ENCODE results near the gene GALR1. TPM values are rescaled to one million over a fixed set of nuclear protein-coding genes. Genes with fewer than 3 reads are reported as not detected.

The GALR1 gene, protein sequence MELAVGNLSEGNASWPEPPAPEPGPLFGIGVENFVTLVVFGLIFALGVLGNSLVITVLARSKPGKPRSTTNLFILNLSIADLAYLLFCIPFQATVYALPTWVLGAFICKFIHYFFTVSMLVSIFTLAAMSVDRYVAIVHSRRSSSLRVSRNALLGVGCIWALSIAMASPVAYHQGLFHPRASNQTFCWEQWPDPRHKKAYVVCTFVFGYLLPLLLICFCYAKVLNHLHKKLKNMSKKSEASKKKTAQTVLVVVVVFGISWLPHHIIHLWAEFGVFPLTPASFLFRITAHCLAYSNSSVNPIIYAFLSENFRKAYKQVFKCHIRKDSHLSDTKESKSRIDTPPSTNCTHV
- total RNA-seq: 0.13 TPM

DNA sequence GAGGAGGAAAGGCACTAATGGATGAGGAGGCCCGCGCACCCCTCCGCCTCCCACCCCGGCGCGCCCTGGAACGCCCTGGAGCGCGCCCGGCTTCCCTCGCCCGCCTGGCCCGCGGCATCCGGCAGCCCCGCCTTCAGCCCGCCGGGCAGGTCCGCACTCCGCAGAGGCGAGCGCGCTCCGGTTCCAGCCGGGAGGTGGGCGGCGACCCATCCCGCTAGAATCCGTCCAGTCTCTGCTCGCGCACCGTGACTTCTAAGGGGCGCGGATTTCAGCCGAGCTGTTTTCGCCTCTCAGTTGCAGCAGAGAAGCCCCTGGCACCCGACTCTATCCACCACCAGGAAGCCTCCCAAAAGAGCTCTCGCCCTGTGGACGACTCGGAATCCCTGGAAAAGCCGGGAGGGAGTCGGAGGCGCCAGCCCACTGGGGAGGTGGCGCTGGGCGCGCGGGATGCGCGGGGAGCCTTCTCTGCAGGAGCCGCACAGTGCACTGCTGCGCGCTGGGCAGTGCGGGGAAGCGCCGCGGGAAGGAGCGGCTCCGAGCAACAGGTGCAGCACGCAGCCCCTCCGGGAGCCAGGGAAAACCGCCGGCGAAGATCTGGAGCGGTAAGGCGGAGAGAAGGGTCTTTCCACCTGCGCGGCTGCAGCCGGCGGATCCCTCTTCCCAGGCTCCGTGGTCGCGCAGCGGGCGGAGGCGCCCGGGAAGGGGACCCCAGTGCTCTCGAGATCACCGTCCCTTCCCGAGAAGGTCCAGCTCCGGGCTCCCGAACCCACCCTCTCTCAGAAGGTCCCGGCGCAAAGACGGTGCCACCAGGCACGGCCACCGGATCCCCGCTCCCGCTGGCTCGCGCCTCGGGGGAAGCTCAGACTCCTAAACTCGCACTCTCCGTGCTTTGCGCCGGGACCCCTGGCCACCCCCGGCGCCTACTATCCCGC, at the start of gene GALR1:
TSS of gene GALR1 (plus strand) at position 280 of the 932 bp plus-strand sequence. CDS start 701 bp downstream, outside the sequence.
- intact Hi-C loops (cut with DNase I): no loop called here
- no peak for DNase-seq (ENCODE audit: low spot score)
- no peak for ATAC-seq

DNA sequence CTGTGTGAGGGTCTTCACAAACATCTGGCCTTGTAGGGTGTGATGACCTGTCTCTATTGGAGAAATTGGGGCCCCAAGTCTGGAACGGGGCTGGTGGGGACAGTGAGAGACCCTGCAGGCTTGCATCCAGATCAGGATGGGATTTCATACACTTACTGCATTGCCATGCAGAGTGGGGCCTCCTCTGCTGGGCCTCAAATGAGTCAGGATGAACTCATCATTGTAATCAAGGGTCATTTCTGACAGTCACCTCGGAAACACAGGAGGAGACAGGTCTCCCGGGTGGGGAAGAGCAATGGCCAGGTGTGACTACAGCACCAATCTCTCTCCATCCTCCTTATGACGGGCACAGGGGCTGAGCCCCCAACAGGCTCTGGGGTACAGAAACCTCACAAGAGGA, 48.1 kb upstream of the GALR1 start:
- intact Hi-C loops (cut with DNase I): loop anchor here (10.0 kb wide), 1 partner anchor 107 kb away; no protein-coding TSS in a partner anchor

DNA sequence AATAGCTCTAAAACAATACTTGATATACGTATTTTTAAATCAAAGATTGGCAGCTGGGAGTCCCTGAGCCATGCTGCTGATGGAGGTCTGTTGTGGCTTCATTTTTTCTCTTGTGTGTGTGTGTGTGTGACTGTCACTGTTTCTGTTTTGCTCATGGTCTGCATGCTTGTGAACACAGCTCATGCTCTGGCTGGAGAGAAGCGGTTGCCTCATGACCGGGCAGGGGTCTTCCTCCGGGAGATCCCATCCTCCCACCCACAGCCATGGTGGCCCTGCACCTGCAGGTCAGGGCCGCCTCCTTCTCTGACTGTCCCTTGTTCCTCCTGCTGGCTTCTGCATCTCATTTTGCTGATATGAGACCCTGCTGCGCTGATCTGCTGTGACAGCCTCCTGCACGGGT, 47.3 kb upstream of the GALR1 start:
- intact Hi-C loops (cut with DNase I): loop anchor here (10.0 kb wide), 1 partner anchor 108 kb away; no protein-coding TSS in a partner anchor
- ATAC-seq: no peak
- no peak for DNase-seq (ENCODE audit: low spot score)

More for the DNA sequence above, 48.1 kb upstream of the GALR1 start:
- DNase-seq (ENCODE audit: low spot score): no peak
- ATAC-seq: no peak

DNA sequence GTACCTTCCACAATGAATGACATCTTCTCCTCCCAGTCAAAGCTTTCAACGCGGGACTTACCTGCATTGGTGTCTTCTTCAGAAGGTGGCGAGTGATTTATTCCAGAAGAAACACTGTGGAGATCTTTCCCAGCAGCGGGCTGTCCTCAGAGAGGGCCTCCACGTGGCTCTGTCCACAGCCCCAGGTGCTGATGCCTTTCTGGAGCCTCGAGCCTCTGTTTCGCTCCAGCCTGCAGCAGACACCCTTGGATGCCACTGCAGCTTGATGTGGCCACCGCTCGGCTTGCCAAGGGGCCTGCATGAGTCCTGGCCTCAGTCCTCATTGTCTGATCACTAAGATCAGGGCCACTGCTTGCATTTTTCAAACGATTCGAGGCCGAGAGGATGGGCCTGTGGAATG, 46.6 kb upstream of the GALR1 start:
- intact Hi-C loops (cut with DNase I): loop anchor here (10.0 kb wide), 1 partner anchor 108 kb away; no protein-coding TSS in a partner anchor

DNA sequence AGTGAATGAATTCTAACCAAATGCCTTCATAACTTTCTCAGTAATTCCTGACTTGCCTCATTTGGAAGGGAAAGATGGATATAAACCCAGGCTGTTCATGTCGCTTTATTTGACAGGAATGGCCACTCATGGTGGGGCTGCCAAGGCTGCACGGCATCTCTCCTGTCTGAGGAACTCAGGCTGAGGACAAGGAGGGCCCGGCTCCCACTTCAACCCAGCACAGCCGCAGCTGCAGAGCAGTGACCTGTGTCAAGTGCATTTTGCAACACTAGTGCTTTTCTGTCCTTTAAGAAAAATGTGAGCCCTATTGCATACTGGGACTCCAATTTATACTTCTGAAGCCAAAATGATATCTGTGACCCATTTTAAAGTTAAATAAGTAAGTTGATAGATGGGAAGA, 45.8 kb upstream of the GALR1 start:
- intact Hi-C loops (cut with DNase I): loop anchor here (10.0 kb wide), 1 partner anchor 109 kb away; no protein-coding TSS in a partner anchor
- DNase-seq (ENCODE audit: low spot score) (no peak), ATAC-seq (no peak)

More for the DNA sequence above, 46.6 kb upstream of the GALR1 start:
- ATAC-seq: no peak
- no peak for DNase-seq (ENCODE audit: low spot score)

DNA sequence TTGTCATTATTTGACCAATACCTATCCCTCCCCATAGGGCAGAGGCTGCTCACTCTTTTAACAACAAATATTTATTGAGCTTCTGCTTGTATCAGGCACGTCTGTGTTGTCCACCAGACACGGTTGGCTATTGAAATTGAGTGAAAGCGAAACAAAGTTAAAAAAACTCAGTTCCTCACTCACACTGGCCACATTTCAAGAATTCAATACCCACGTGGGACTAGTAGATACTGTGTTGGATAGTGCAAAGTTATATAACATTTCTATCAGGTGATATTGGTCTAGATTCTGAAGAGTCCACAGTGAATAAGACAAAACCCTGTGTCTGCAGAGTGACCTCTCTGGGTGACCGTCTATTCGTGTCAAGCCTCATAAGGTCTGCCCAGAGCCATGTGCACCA, 43.9 kb upstream of the GALR1 start:
- no peak for DNase-seq (ENCODE audit: low spot score)
- intact Hi-C loops (cut with DNase I): loop anchor here (10.0 kb wide), 1 partner anchor 111 kb away; no protein-coding TSS in a partner anchor
- ATAC-seq: no peak

DNA sequence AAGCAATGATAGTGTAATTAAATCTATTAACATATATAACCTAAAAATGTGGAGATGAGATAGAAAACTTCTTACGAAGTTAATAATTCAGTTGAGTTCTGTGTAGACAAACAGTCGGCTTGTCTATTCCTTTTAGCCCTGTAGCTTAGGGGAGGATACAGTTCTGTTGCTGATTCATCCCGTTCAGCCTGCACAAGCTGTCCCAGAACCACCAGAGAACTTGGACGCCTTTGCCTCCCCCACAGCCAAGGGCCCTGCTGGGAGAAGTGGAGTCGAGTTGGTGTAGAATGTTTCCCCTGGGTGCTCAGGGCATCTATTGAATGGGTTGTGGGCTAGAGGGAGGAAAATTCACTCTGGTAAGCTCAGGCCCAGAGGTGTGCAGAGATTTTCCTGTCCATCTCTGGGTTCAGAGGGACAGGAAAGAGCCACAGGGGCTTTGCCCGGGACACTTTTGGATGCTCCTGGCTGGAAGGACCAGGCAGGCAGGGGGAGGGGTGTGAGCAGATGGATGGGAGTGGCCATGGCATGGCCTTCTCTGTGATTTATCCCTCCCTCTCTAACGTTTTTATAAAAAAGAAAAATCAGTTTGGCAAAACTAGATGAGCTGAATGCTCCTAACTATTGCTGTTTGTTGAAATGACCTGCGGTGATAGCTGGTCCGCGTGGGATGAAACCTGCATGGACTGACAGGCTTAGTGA, 42.8 kb upstream of the GALR1 start:
- ATAC-seq: peak; percentile 80
- DNase-seq (ENCODE audit: low spot score): no peak
- intact Hi-C loops (cut with DNase I): loop anchor here (10.0 kb wide), 1 partner anchor 112 kb away; no protein-coding TSS in a partner anchor

DNA sequence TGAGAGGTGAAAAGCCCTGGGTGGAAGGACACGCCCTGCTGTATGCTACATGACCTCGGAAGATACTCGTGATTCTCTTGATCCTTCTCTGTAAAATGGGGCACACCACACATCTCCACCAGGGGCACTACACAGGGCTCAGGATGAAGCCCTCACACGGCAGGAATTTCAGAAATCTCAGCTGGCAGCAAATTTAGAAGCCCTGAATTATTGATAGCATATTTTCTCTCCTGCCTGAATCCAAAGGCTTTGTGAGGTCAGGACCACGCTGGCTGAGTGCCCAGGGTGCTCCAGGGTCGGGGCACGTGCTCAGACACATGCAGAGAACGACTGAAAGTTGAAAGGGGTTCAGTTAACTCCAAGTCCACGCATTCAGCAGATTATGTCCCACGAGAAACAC, 42.1 kb upstream of the GALR1 start:
- DNase-seq (ENCODE audit: low spot score) (peak; percentile 83), ATAC-seq (peak; percentile 86)
- intact Hi-C loops (cut with DNase I): loop anchor here (10.0 kb wide), 1 partner anchor 113 kb away; no protein-coding TSS in a partner anchor

DNA sequence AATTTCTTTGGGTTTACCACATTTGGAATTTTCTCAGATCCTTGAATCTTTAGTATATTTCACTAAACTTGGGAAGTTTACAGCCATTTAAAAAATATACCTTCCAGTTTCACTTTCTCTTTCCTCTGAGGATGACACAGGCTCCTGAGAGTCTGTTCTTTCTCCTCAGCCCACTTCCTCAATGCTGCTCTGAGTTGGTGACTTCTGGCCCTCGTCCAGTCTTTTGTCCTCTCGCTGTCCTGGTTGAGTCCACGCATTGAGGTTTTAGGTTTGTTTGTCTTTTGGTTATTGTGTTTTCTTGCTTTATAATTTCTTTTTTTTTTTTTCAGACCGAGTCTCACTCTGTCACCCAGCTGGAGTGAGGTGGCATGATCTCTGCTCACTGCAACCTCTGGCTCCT, 40.7 kb upstream of the GALR1 start:
- no peak for DNase-seq (ENCODE audit: low spot score)
- intact Hi-C loops (cut with DNase I): loop anchor here (10.0 kb wide), 1 partner anchor 114 kb away; no protein-coding TSS in a partner anchor
- no peak for ATAC-seq

DNA sequence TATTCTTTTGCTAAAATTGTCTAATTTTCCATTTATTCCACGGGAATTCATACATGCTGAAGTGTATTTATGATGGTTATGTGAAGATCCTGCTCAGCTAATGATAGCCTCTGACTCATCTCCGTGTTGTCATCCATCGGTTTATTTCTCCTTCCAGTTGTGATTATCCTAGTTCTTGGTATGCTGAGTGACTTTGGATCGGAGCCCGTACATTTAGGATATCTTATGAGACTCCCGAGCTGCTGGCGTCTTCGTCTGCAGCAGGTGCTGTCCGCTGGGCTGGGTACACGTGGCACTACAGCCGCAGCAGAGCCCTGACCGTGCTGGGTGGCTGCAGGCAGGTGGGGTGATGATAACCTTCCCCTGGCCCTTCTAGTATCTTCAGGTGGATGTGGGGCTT, 40.1 kb upstream of the GALR1 start:
- ATAC-seq: no peak
- intact Hi-C loops (cut with DNase I): loop anchor here (10.0 kb wide), 1 partner anchor 115 kb away; no protein-coding TSS in a partner anchor

DNA sequence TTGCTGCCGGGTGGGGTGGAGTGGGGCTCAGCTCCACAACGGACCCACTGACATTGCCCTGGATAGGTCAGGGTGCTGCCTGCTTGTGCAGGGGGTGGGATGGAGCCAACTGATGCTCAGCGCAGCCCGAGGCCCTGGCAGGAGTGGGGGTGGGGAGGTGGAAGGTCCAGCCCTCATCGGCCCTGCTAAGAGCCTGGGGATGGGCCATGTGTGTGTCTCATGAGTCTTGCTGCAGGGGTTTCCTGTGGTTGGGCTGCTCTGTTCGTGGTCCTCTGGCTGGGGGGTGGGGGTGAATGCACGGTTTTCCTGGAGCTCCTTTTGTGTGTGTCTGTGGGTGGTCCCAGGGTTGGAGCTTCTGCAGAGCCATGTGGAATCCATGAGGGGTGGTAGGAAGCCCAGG, 39.4 kb upstream of the GALR1 start:
- intact Hi-C loops (cut with DNase I): no loop called here
- DNase-seq (ENCODE audit: low spot score) (no peak), ATAC-seq (no peak)

More for the DNA sequence above, 40.1 kb upstream of the GALR1 start:
- no peak for DNase-seq (ENCODE audit: low spot score)

DNA sequence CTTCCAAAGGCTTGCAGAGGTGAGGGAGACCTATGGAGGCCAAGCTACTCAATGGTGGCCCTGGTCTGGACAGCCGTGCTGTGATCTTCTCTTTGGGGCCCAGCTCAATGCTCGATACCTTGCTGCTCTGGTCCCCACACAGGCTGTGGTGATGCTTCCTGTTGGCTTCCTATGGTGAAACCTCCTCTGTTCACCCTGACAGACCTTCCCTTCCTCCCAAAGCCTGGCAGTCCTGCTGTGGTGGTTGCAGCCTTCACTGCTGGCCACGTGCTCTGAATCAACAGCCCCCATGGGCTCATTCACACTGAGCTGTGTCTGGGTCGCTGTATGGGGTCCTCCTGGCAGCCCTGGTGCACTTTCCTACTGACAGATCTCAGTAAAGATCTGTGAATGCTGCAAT, 31.0 kb upstream of the GALR1 start:
- DNase-seq (ENCODE audit: low spot score) (no peak), ATAC-seq (no peak)
- intact Hi-C loops (cut with DNase I): no loop called here

DNA sequence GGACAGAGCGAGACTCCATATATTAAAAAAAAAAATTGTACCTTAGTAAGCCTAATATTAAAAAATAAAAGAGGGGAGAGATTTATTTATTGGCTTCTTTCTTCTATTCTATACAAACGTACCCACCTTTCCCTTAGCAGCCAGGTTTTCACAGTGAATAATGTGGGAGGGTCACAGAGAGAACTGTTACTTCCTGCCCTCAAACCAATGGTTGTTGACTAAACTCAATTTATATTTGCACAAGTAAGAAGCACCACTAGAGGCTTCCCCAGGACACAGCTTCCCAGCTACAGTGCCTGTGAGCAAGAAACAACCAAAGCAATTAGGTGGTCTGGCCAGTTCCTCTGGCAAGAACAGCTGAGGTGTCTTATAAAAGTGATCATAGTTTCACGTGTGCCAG, 28.9 kb upstream of the GALR1 start:
- intact Hi-C loops (cut with DNase I): no loop called here
- DNase-seq (ENCODE audit: low spot score): no peak

DNA sequence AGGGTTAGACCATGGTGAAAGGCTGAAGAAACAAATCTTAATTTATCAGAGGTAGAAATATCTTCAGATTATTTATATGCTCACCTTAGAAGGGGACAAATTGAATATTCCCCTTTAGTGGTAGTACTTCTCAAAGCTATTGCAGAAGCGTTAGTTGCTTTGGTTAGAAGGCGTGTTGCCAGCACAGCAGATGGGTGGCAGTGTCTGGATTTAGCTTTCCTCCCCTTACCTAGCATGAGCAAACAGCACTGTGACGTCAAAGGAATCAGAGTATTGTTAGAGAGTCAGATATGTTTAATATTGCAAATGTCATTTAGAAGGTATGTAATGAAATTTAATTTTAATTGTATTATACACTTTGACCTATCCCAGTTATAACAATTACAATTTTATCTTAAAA, 27.2 kb upstream of the GALR1 start:
- DNase-seq (ENCODE audit: low spot score) (no peak), ATAC-seq (no peak)
- intact Hi-C loops (cut with DNase I): no loop called here

More for the DNA sequence above, 28.9 kb upstream of the GALR1 start:
- ATAC-seq: no peak

DNA sequence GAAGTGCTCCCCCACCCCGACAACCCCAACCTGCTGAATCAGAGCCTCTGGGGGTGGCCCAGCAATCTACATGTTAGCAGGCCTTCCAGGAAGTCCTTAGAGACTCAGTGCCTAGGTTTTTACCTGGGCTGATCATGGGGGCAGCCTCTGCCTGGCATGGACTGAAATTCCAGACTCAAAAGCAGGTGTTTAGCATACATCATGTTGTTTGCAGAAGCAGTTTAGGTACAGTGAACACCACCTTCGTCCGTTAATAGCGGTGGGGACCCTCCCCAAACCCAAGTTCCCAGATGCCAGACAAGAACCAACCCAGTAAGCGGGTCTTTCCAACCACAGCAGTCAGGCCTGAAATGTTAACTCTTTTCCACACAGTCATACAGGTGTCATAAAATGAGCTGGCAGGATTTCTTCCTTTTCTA, 26.4 kb upstream of the GALR1 start:
- ATAC-seq (no peak), DNase-seq (ENCODE audit: low spot score) (no peak)
- intact Hi-C loops (cut with DNase I): no loop called here

DNA sequence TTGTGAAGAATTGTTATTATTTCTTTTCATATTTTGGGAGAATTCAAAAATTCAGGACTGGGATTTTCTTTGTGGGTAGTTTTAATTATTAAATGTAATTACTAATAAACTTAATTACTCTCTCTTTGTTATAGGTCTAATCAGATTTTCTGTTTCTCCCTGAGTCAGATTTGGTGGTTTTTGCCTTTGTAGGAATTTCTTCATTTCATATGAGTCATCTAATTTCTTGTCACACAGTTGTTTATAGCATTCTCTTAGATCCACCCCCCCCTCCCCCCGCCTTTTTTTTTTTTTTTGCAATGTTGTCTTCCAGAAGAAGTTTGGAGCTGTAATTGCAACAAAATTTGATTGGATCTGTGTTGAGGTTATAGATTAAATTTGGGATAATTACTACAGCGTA, 26.0 kb upstream of the GALR1 start:
- ATAC-seq: no peak
- intact Hi-C loops (cut with DNase I): no loop called here
- no peak for DNase-seq (ENCODE audit: low spot score)

DNA sequence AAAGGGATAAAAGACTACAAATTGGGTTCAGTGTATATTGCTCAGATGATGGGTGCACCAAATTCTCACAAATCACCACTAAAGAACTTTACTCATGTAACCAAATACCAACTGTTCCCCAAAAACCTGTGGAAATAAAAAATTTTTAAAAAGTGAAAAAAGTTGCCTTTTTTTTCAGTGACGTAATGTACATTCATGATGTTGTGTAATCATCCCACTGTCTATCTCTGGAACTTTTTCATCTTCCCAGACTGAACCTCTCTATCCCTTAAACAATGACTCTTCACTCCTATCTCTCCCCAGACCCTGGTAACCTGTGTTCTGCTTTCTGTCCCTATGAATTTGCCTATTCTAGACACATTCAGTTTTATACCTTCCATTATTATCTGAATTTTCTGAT, 19.0 kb upstream of the GALR1 start:
- intact Hi-C loops (cut with DNase I): no loop called here

DNA sequence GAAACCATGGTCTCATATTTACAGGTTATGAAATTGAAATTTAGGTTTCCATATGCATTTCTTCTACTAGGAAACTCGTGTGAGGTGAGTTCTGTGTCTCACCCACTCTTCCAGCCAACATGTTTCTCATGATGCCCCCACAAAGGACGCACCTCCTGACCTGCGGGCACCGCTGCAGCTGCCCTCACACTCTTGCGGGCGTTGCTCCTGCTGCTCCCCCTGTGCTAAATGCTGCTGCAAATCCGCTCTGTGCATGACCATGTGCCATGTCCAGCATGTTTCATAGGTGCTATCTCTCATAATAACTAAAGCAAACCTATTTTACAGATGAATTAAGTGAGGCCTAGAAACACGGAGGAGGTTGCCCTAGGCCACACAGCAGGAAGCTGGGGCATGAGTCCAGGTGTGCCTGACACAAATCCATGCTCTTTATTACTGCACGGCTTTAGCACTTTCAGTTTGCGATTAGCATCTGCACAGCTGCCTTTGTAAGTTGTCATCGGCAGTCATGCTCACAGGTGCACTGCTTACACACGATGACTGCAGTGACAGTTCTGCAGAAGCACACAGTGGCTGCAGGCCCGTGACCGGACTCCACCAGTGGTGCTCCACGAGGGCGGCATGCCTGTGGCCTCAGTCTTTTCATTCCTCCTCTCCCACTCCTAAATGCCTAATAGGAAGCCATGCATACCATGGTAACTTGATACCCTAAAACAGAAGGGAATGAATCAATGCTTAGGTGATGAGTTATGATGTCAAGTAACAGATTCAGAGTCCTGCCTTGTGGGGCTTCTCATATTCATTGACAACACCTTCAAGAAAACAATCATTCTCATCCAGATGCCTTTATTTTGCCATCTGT, 14.9 kb upstream of the GALR1 start:
- DNase-seq (ENCODE audit: low spot score) (no peak), ATAC-seq (no peak)
- intact Hi-C loops (cut with DNase I): no loop called here

More for the DNA sequence above, 19.0 kb upstream of the GALR1 start:
- DNase-seq (ENCODE audit: low spot score): no peak
- ATAC-seq: no peak

Data from sciatic nerve (tissue), 2 donors.